SK-N-MC (cell line): ENCODE measurements around the gene ENPP7.

Source experiments
- DNase-seq: peaks from one replicate; pipeline ENCODE4 v3.0.0-alpha.2; 2011; ENCODE audit warnings: low read depth, low spot score
- H3K27ac ChIP-seq: fragments of 200-600 bp; sonication (generic); 2 replicates; pipeline ENCODE4 v1.5.1; 2016; ENCODE audit warnings: mixed run types
- H3K36me3 ChIP-seq: fragments of 200-600 bp; sonication (generic); 2 replicates; pipeline ENCODE4 v1.6.1; 2017; ENCODE audit warnings: antibody characterized with exemption, low read length, mixed read lengths; ENCODE audit not compliant: insufficient read depth
- H3K4me3 ChIP-seq: fragments of 200-600 bp; sonication (generic); 2 replicates; pipeline ENCODE4 v1.5.1; 2016
- H3K9ac ChIP-seq: fragments of 200-600 bp; sonication (generic); 2 replicates; pipeline ENCODE4 v1.8.0; 2017; ENCODE audit warnings: mixed run types, mixed read lengths; ENCODE audit not compliant: insufficient read length
- H3K9me3 ChIP-seq: fragments of 200-600 bp; sonication (generic); 2 replicates; pipeline ENCODE4 v1.6.1; 2017; ENCODE audit warnings: low read depth, mild to moderate bottlenecking, antibody characterized with exemption, low read length, moderate library complexity, mixed read lengths
- EZH2 ChIP-seq: fragments of 200-600 bp; sonication (generic); IDR thresholded peaks from one replicate; pipeline ENCODE4 v1.6.1; 2017; ENCODE audit warnings: antibody characterized with exemption
- FOXP2 ChIP-seq: optimal IDR thresholded peaks from 2 replicates; pipeline ENCODE3; 2011; ENCODE audit warnings: mild to moderate bottlenecking, moderate library complexity; ENCODE audit not compliant: insufficient read depth; ENCODE audit errors: extremely low read length, control extremely low read depth
- POLR2AphosphoS5 ChIP-seq: IDR thresholded peaks from 2 replicates; pipeline ENCODE4 v1.6.1; 2012; ENCODE audit warnings: mild to moderate bottlenecking, low read depth, low read length, borderline replicate concordance

Gene ENPP7

GRCh38 chr17:79722787-79723186 lies 8.0 kb upstream of the ENPP7 start:
- DNase-seq, result no peak
- Histone ChIP-seq H3K9ac (no peak overlapping the region), H3K4me3 (no peak overlapping the region), H3K9me3 (no peaks in the 10 kb centered on the region), H3K36me3 (no peaks in the 10 kb centered on the region), H3K27ac (no peak overlapping the region)
- TF ChIP-seq FOXP2, result no peak
- no peak for TF ChIP-seq POLR2AphosphoS5
- TF ChIP-seq EZH2, result no peak

- Histone ChIP-seq H3K36me3 (no peaks in the 10 kb centered on the region), H3K9ac (peak overlapping the region; percentile 51), H3K27ac (no peak overlapping the region; the same call in 1 of the 2 replicates), H3K9me3 (no peaks in the 10 kb centered on the region), H3K4me3 (peak overlapping the region; percentile 73)
- peak; percentile 94 for DNase-seq
- TF ChIP-seq FOXP2 (no peak), EZH2 (no peak), POLR2AphosphoS5 (no peak)
Observed at GRCh38 chr17:79728169-79728907, 2.4 kb upstream of the ENPP7 start.

- no peak overlapping the region for H3K27ac ChIP-seq
- DNase-seq, result no peak
- peak overlapping the region; percentile 51 for H3K9ac ChIP-seq
- TF ChIP-seq FOXP2, result no peak
- no peak for TF ChIP-seq EZH2
- no peak for TF ChIP-seq POLR2AphosphoS5
- no peaks in the 10 kb centered on the region for H3K9me3 ChIP-seq
- no peaks in the 10 kb centered on the region for H3K36me3 ChIP-seq
- peak overlapping the region; percentile 73 for H3K4me3 ChIP-seq
Observed at GRCh38 chr17:79728908-79729471, 1.8 kb upstream of the ENPP7 start.

GRCh38 chr17:79729761-79730160 lies 982 bp upstream of the ENPP7 start:
- Histone ChIP-seq H3K9me3 (no peaks in the 10 kb centered on the region), H3K36me3 (no peaks in the 10 kb centered on the region), H3K4me3 (no peak overlapping the region), H3K27ac (no peak overlapping the region), H3K9ac (no peak overlapping the region)
- no peak for DNase-seq
- TF ChIP-seq EZH2, result no peak
- TF ChIP-seq FOXP2, result no peak
- no peak for TF ChIP-seq POLR2AphosphoS5

GRCh38 chr17:79730437-79730768 lies 340 bp upstream of the ENPP7 start:
- H3K27ac ChIP-seq, result no peak overlapping the region
- no peaks in the 10 kb centered on the region for H3K9me3 ChIP-seq
- DNase-seq, result no peak
- no peak overlapping the region for H3K9ac ChIP-seq
- TF ChIP-seq EZH2 (no peak), POLR2AphosphoS5 (no peak), FOXP2 (no peak)
- no peaks in the 10 kb centered on the region for H3K36me3 ChIP-seq
- H3K4me3 ChIP-seq, result no peak overlapping the region

- Histone ChIP-seq H3K4me3 (no peak overlapping the region), H3K27ac (no peak overlapping the region), H3K9me3 (no peaks in the 10 kb centered on the region), H3K36me3 (no peaks in the 10 kb centered on the region), H3K9ac (no peak overlapping the region)
- TF ChIP-seq FOXP2 (no peak), EZH2 (no peak), POLR2AphosphoS5 (no peak)
- DNase-seq, result no peak
Observed at GRCh38 chr17:79732254-79732653, 1.5 kb downstream of the ENPP7 start.

- H3K27ac ChIP-seq, result no peak overlapping the region
- no peak overlapping the region for H3K4me3 ChIP-seq
- no peaks in the 10 kb centered on the region for H3K36me3 ChIP-seq
- no peak for DNase-seq
- H3K9me3 ChIP-seq, result no peaks in the 10 kb centered on the region
- H3K9ac ChIP-seq, result no peak overlapping the region
- TF ChIP-seq EZH2 (no peak), FOXP2 (no peak), POLR2AphosphoS5 (no peak)
Observed at GRCh38 chr17:79732804-79733691, 2.3 kb downstream of the ENPP7 start.

GRCh38 chr17:79733692-79734070 lies 2.9 kb downstream of the ENPP7 start:
- Histone ChIP-seq H3K4me3 (no peak overlapping the region), H3K27ac (no peak overlapping the region), H3K9me3 (no peaks in the 10 kb centered on the region), H3K9ac (no peak overlapping the region), H3K36me3 (no peaks in the 10 kb centered on the region)
- TF ChIP-seq EZH2 (no peak), POLR2AphosphoS5 (no peak), FOXP2 (no peak)
- no peak for DNase-seq
